SH-SY5Y (cell line): ENCODE measurements around the gene GBP1.

Experiments
- GATA2 ChIP-seq: IDR thresholded peaks from 2 replicates; pipeline ENCODE4 v1.6.1; 2011; ENCODE audit warnings: mild to moderate bottlenecking, low read depth, low read length
- GATA3 ChIP-seq: IDR thresholded peaks from 2 replicates; pipeline ENCODE4 v1.6.1; 2011; ENCODE audit warnings: low read depth, mild to moderate bottlenecking, low read length, moderate library complexity

GRCh38 chr1:89065079-89065868, at the start of gene GBP1:
- TF ChIP-seq GATA2 (no peak), GATA3 (no peak)
